Activated B cell treated with CpG ODN at 0.5 μM for 24 hours (primary cell): ENCODE data around the gene CCR7. TPM values are rescaled to one million over a fixed set of nuclear protein-coding genes. Genes with fewer than 3 reads are reported as not detected.

Experiments
- ATAC-seq: fragments of 200-7000 bp; cut with Tn5 transposase; one replicate; pipeline ENCODE4 v1.10.0; 2021; ENCODE audit warnings: low read depth, mild to moderate bottlenecking, moderate library complexity
- CTCF ChIA-PET: fragments of 350-600 bp; sonication (Branson Sonifier 250); formaldehyde crosslinking; loops from one replicate; lab custom pipeline; 2021; ENCODE audit warnings: antibody characterized with exemption; lab: Charles Lee
- POLR2A ChIA-PET: fragments of 350-600 bp; sonication (Branson Sonifier 250); formaldehyde crosslinking; loops from one replicate; lab custom pipeline; 2021; ENCODE audit warnings: antibody characterized with exemption; lab: Charles Lee
- DNase-seq: peaks from one replicate; pipeline ENCODE4 v3.0.0; 2022
- H3K27ac Mint-ChIP-seq: one replicate; pipeline ENCODE4 v1.8.0; 2020; ENCODE audit warnings: mixed read lengths
- H3K27me3 Mint-ChIP-seq: one replicate; pipeline ENCODE4 v1.8.0; 2021; ENCODE audit warnings: mixed read lengths
- H3K36me3 Mint-ChIP-seq: one replicate; pipeline ENCODE4 v1.8.0; 2021; ENCODE audit warnings: low read depth, mixed read lengths
- H3K4me1 Mint-ChIP-seq: one replicate; pipeline ENCODE4 v1.8.0; 2021; ENCODE audit warnings: mixed read lengths
- H3K4me3 Mint-ChIP-seq: one replicate; pipeline ENCODE4 v1.8.0; 2020; ENCODE audit warnings: mild to moderate bottlenecking, mixed read lengths
- H3K9me3 Mint-ChIP-seq: one replicate; pipeline ENCODE4 v1.8.0; 2020; ENCODE audit warnings: mixed read lengths
- intact Hi-C: fragments of 100-400 bp; cut with micrococcal nuclease; formaldehyde crosslinking; loops from one replicate; pipeline ENCODE4 v1.15.1; 2024
- total RNA-seq: library from RNA; stranded (reverse); gene quantifications from 2 replicates; pipeline ENCODE4 v1.2.3, GENCODE V29; 2022
- TF ChIP-seq, protein P1 (sequence below): fragments of 200-600 bp; IDR thresholded peaks from one replicate; pipeline ENCODE4 v1.8.0; 2022; ENCODE audit warnings: antibody characterized with exemption, mild to moderate bottlenecking

The CCR7 gene
- total RNA-seq, 1 donor from 2014 or later = 572 TPM

DNA sequence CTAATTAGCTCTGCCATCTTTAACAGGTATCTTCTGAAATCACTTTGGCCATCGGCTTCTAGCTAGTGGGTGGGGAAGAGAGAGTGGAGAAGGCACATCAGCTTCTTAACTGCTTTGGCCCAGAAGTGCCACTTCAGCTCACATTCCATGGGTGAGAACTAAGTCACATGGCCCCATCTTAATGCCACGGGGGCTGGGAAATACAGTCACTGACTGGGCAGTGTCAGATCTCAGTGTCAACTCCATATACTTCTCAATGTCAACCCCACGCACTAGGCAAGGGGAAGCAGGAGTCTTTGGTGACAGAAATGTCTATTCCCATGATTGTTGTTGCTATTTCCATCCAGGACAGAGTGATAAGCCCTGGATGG, 29.4 kb downstream of the CCR7 start:
- peak overlapping the region; percentile 59 for H3K27ac Mint-ChIP-seq
- ChIA-PET CTCF (interaction anchor here (4.9 to 6.7 kb wide), 5 partner anchors 15 to 135 kb away, joined by 62 to 112 read pairs (median 76); partner anchors contain the start of gene IGFBP4), POLR2A (interaction anchor here (0.6 to 40.7 kb wide), 7 partner anchors 25 to 1711 kb away, joined by 3 to 1450 read pairs (median 6); partner anchors contain the start of genes CCR7, CWC25 and IGFBP4)
- intact Hi-C loops = no loop called here
- TF ChIP-seq, protein P1, sequence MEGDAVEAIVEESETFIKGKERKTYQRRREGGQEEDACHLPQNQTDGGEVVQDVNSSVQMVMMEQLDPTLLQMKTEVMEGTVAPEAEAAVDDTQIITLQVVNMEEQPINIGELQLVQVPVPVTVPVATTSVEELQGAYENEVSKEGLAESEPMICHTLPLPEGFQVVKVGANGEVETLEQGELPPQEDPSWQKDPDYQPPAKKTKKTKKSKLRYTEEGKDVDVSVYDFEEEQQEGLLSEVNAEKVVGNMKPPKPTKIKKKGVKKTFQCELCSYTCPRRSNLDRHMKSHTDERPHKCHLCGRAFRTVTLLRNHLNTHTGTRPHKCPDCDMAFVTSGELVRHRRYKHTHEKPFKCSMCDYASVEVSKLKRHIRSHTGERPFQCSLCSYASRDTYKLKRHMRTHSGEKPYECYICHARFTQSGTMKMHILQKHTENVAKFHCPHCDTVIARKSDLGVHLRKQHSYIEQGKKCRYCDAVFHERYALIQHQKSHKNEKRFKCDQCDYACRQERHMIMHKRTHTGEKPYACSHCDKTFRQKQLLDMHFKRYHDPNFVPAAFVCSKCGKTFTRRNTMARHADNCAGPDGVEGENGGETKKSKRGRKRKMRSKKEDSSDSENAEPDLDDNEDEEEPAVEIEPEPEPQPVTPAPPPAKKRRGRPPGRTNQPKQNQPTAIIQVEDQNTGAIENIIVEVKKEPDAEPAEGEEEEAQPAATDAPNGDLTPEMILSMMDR = no peak
- H3K4me3 Mint-ChIP-seq = no peak overlapping the region
- H3K9me3 Mint-ChIP-seq = no peaks in the 10 kb centered on the region
- no peak for ATAC-seq
- no peaks in the 10 kb centered on the region for H3K27me3 Mint-ChIP-seq
- H3K36me3 Mint-ChIP-seq = no peaks in the 10 kb centered on the region
- H3K4me1 Mint-ChIP-seq = peaks cover 91% of the 10 kb centered on the region
- DNase-seq = no peak

DNA sequence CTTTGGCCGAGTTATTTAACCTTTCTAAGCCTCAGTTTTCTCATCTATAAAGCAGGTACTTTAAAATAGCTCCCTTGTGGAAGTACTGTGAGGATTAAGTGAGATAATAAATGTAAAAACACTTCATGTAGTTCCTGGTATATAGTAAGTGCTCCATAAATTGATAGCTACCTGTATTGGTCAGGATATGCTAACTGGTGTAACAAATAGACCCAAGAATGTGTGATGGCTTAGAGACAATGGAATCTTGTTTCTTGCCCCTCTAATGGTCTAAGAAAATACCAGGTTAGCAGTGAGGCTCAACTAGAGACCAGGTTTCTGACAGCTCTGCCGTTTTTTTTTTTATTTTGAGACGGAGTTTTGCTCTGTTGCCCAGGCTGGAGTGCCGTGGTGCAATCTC, 29.8 kb downstream of the CCR7 start:
- POLR2A ChIA-PET = interaction anchor here (0.7 to 40.7 kb wide), 7 partner anchors 25 to 1710 kb away, joined by 3 to 1450 read pairs (median 6); partner anchors contain the start of genes CCR7, CWC25 and IGFBP4
- TF ChIP-seq, protein P1 = no peak
- CTCF ChIA-PET = interaction anchor here (1.1 to 6.7 kb wide), 8 partner anchors 7 to 1127 kb away, joined by 3 to 112 read pairs (median 63); partner anchors contain the start of genes GJD3 and IGFBP4
- intact Hi-C loops = no loop called here
- DNase-seq (no peak), ATAC-seq (no peak)
- H3K9me3 Mint-ChIP-seq = no peaks in the 10 kb centered on the region
- no peak overlapping the region for H3K4me3 Mint-ChIP-seq
- H3K27me3 Mint-ChIP-seq = no peaks in the 10 kb centered on the region
- peaks cover 91% of the 10 kb centered on the region for H3K4me1 Mint-ChIP-seq
- no peaks in the 10 kb centered on the region for H3K36me3 Mint-ChIP-seq
- H3K27ac Mint-ChIP-seq = no peak overlapping the region

DNA sequence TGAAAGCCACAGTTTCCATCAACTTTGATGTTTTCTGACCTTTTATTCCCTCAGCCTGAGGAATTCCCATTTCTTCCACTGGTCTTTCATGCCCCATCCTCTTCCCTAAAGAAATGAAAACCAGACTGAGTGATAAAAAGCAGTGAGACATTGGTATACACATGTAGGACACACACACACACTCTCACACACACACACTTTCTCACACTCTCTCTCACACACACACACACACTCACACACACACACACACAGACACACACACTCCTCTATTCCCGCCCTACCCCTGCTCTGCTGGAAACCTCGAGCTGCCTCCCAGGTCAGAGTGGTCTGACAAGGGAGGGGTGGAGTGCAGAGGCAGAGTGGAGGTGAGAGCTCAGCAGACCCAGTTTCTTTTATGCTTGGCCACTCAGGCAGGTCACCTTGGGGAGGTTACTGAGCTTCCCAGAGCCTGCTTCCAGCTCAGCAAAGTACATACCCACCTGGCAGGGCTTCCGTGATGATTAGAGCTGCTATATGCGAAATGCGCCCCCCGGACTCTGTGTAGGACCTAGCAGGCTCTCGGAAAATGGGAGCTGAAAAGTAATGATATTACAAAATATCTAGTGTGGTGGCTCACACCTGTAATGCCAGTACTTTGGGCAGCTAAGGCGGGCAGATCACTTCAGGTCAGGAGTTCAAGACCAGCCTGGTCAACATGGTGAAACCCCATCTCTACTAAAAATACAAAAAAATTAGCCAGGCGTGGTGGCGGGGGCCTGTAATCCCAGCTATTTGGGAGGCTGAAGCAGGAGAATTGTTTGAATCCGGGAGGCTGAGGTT, 30.7 kb downstream of the CCR7 start:
- Mint-ChIP-seq H3K4me3 (peak overlapping the region; percentile 61), H3K27me3 (no peaks in the 10 kb centered on the region), H3K9me3 (no peaks in the 10 kb centered on the region), H3K4me1 (peaks cover 87% of the 10 kb centered on the region), H3K27ac (peak overlapping the region; percentile 93), H3K36me3 (no peaks in the 10 kb centered on the region)
- CTCF ChIA-PET = interaction anchor here (0.6 to 6.7 kb wide), 16 partner anchors 8 to 1128 kb away, joined by 3 to 112 read pairs (median 14); partner anchors contain the start of genes GJD3 and IGFBP4
- POLR2A ChIA-PET = interaction anchor here (0.6 to 40.7 kb wide), 12 partner anchors 17 to 443 kb away, joined by 3 to 1450 read pairs (median 10); partner anchors contain the start of genes CCR7, IGFBP4 and TOP2A
- TF ChIP-seq, protein P1 = no peak
- DNase-seq = peak; percentile 16
- intact Hi-C loops = loop anchor here (5.0 kb wide), 2 partner anchors 117 to 1113 kb away; partner anchors contain the start of gene TOP2A
- ATAC-seq = no peak

DNA sequence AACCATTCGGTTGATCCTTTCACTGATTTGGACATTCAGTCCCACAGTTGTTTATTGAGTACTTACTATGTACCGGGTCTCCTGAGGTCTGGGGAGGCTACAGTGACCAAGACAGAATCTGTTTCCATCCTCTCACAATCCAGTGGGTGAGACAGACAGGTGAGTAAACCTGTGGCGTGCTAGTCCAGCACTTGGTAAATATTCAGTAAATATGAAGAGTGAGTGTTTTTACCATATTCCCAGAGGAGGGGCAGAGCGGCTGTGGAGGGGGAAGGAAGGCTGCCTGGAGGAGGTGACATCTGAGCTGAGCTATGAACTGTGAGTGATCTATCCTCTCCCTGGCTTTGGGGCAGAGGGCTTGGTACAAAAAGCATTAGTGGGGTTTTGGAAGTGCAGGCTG, 31.4 kb downstream of the CCR7 start:
- CTCF ChIA-PET = interaction anchor here (0.7 to 6.8 kb wide), 32 partner anchors 9 to 520 kb away, joined by 3 to 112 read pairs (median 8); partner anchors contain the start of genes IGFBP4 and TOP2A
- POLR2A ChIA-PET = interaction anchor here (0.6 to 40.7 kb wide), 27 partner anchors 11 to 1191 kb away, joined by 3 to 1450 read pairs (median 6); partner anchors contain the start of genes CCR7, IGFBP4, SMARCE1 and TOP2A
- DNase-seq (no peak), ATAC-seq (no peak)
- intact Hi-C loops = loop anchor here (1.0 to 5.0 kb wide), 11 partner anchors 26 to 1113 kb away; partner anchors contain the start of genes IGFBP4 and TOP2A
- Mint-ChIP-seq H3K9me3 (no peaks in the 10 kb centered on the region), H3K4me1 (peaks cover 82% of the 10 kb centered on the region), H3K27me3 (no peaks in the 10 kb centered on the region), H3K4me3 (peak overlapping the region; percentile 71), H3K36me3 (no peaks in the 10 kb centered on the region), H3K27ac (peak overlapping the region; percentile 93)
- TF ChIP-seq, protein P1 = no peak
